ENCODE data around the gene UBR4. TPM values are rescaled to one million over a fixed set of nuclear protein-coding genes. Genes with fewer than 3 reads are reported as not detected.

Gene UBR4
- total and polyA plus RNA-seq, 12 donors = 82.3 to 278 (median 119) TPM

- H3K27ac ChIP-seq = peak overlapping the region in 2 of 5 donors; percentile 27 to 50
- no peaks in the 10 kb centered on the region for H3K9me3 ChIP-seq (replicated peaks in 1 of 3)
- no peaks in the 10 kb centered on the region for H3K4me1 ChIP-seq (replicated peaks in 1 of 2)
- no peaks in the 10 kb centered on the region for H3K27me3 ChIP-seq
- no peak for TF ChIP-seq CTCF (IDR thresholded peaks at IDR 0.05)
- TF ChIP-seq POLR2A (IDR thresholded peaks at IDR 0.05) = no peak
- H3K4me3 ChIP-seq = no peak overlapping the region
- peaks cover 0 to 91% of the 10 kb centered on the region in 2 donors for H3K36me3 ChIP-seq (replicated peaks in 1 of 2)
- DNase-seq = peak in 2 of 7 donors; percentile 41 to 45
- 48 to 66% (median 64%) methylated on average over 14 to 21 of the region's 21 CpGs for WGBS, 4 donors
- intact Hi-C loops (cut with DNase I) = no loop called here
These were observed 128.7 kb downstream of the UBR4 start for GRCh38 chr1:19081218-19081893.

GRCh38 chr1:19080721-19081120 lies 129.3 kb downstream of the UBR4 start:
- no peaks in the 10 kb centered on the region for H3K4me1 ChIP-seq (replicated peaks in 1 of 2)
- no peak for DNase-seq
- peak overlapping the region in 2 of 5 donors; percentile 27 to 50 for H3K27ac ChIP-seq
- 80 to 91% (median 85%) methylated on average over 3 of the region's 3 CpGs for WGBS, 4 donors
- intact Hi-C loops (cut with DNase I) = no loop called here
- peaks cover 0 to 92% of the 10 kb centered on the region in 2 donors for H3K36me3 ChIP-seq (replicated peaks in 1 of 2)
- no peak overlapping the region for H3K4me3 ChIP-seq
- no peaks in the 10 kb centered on the region for H3K27me3 ChIP-seq
- H3K9me3 ChIP-seq (replicated peaks in 1 of 3) = no peaks in the 10 kb centered on the region
- TF ChIP-seq CTCF (IDR thresholded peaks at IDR 0.05) (no peak), POLR2A (IDR thresholded peaks at IDR 0.05) (no peak)

- no peaks in the 10 kb centered on the region for H3K27me3 ChIP-seq
- no peak overlapping the region for H3K27ac ChIP-seq
- H3K36me3 ChIP-seq (replicated peaks in 1 of 2) = peaks cover 0 to 92% of the 10 kb centered on the region in 2 donors
- H3K9me3 ChIP-seq (replicated peaks in 1 of 3) = no peaks in the 10 kb centered on the region
- TF ChIP-seq CTCF (IDR thresholded peaks at IDR 0.05) = no peak
- TF ChIP-seq POLR2A (IDR thresholded peaks at IDR 0.05) = no peak
- intact Hi-C loops (cut with DNase I) = loop anchor here in 1 of 2 donors (10.0 kb wide), 1 partner anchor 165 kb away; no protein-coding TSS in a partner anchor
- H3K4me3 ChIP-seq = no peak overlapping the region
- DNase-seq = no peak
- no peaks in the 10 kb centered on the region for H3K4me1 ChIP-seq (replicated peaks in 1 of 2)
- WGBS, 4 donors = 90 to 94% (median 92%) methylated on average over 15 to 16 of the region's 16 CpGs
These were observed 130.3 kb downstream of the UBR4 start for GRCh38 chr1:19079541-19080472.

- no peaks in the 10 kb centered on the region for H3K9me3 ChIP-seq (replicated peaks in 1 of 3)
- H3K4me3 ChIP-seq = no peak overlapping the region
- DNase-seq = no peak
- H3K27ac ChIP-seq = no peak overlapping the region
- 90 to 97% (median 96%) methylated on average over 4 of the region's 4 CpGs for WGBS, 4 donors
- intact Hi-C loops (cut with DNase I) = loop anchor here in 1 of 2 donors (10.0 kb wide), 1 partner anchor 164 kb away; no protein-coding TSS in a partner anchor
- peaks cover 0 to 92% of the 10 kb centered on the region in 2 donors for H3K36me3 ChIP-seq (replicated peaks in 1 of 2)
- no peak for TF ChIP-seq CTCF (IDR thresholded peaks at IDR 0.05)
- no peak for TF ChIP-seq POLR2A (IDR thresholded peaks at IDR 0.05)
- no peaks in the 10 kb centered on the region for H3K27me3 ChIP-seq
- no peaks in the 10 kb centered on the region for H3K4me1 ChIP-seq (replicated peaks in 1 of 2)
These were observed 131.5 kb downstream of the UBR4 start for GRCh38 chr1:19078536-19078935.
